ENCODE measurements around the gene FBXL7. TPM values are rescaled to one million over a fixed set of nuclear protein-coding genes. Genes with fewer than 3 reads are reported as not detected.

Gene FBXL7
- total RNA-seq, 1 donor from 2014 or later = 21.3 TPM

GRCh38 chr5:15584528-15584927 is 84.5 kb downstream of the FBXL7 start:
- no peak overlapping the region for H3K27ac Mint-ChIP-seq
- peaks cover 5% of the 10 kb centered on the region for H3K4me1 Mint-ChIP-seq (ENCODE audit: unreplicated experiment)
- no peak for DNase-seq (ENCODE audit: extremely low spot score, unreplicated experiment)
- TF ChIP-seq CTCF (conservative IDR thresholded peaks at IDR 0.05) = no peak
- H3K4me3 Mint-ChIP-seq = no peak overlapping the region
- peaks cover 17% of the 10 kb centered on the region for H3K9me3 Mint-ChIP-seq
- H3K36me3 Mint-ChIP-seq = peaks cover 21% of the 10 kb centered on the region
- H3K27me3 Mint-ChIP-seq = no peaks in the 10 kb centered on the region

DNA sequence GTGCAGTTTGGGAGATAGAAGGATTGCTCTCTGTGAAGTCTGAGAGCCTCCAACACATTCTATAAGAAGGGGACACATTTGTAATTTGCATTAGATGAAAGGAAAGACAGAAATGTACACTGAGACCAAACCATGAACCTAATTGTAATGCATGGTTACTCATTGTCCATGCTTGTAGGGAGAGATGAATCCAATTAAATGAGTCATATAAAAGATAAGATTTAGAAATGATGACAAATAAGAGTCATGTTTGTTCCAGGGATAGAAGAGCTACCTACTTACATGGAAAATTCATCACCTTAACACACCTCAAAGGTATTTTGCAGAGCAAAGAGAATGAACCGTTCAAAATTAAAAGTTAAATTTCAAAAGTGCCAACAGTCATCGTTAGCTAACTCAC is 85.1 kb downstream of the FBXL7 start:
- peaks cover 7% of the 10 kb centered on the region for H3K4me1 Mint-ChIP-seq (ENCODE audit: unreplicated experiment)
- peaks cover 24% of the 10 kb centered on the region for H3K36me3 Mint-ChIP-seq
- TF ChIP-seq CTCF (conservative IDR thresholded peaks at IDR 0.05) = no peak
- H3K9me3 Mint-ChIP-seq = peaks cover 17% of the 10 kb centered on the region
- no peak overlapping the region for H3K27ac Mint-ChIP-seq
- H3K27me3 Mint-ChIP-seq = no peaks in the 10 kb centered on the region
- no peak for DNase-seq (ENCODE audit: extremely low spot score, unreplicated experiment)
- no peak overlapping the region for H3K4me3 Mint-ChIP-seq

- peaks cover 30% of the 10 kb centered on the region for H3K36me3 Mint-ChIP-seq
- no peak for TF ChIP-seq CTCF (conservative IDR thresholded peaks at IDR 0.05)
- DNase-seq (ENCODE audit: extremely low spot score, unreplicated experiment) = no peak
- H3K27ac Mint-ChIP-seq = no peak overlapping the region
- H3K4me3 Mint-ChIP-seq = no peak overlapping the region
- no peaks in the 10 kb centered on the region for H3K27me3 Mint-ChIP-seq
- peaks cover 12% of the 10 kb centered on the region for H3K4me1 Mint-ChIP-seq (ENCODE audit: unreplicated experiment)
- peaks cover 22% of the 10 kb centered on the region for H3K9me3 Mint-ChIP-seq
Observed at GRCh38 chr5:15585841-15586591, 86.0 kb downstream of the FBXL7 start.

- no peaks in the 10 kb centered on the region for H3K27me3 Mint-ChIP-seq
Observed at GRCh38 chr5:15587916-15588315, 87.9 kb downstream of the FBXL7 start.

DNA sequence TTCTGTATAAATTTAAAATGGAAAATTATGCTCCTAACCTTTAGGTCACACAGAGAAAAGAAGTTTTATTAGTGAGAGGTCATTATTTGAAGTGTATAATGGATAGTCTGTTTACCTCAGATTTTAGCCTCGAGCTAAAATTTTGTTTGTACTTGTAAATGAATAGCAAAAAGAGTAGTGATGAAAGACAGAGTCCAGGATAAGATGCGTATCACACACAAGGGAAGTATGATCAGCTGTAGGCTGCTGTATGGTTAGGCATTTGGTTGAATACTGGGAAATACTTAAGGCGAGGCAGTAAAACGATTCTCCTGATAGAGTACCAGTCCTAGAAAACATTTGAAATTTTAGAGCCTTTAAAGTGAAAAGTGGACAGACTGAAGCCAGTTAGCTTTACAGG is 92.7 kb downstream of the FBXL7 start:
- H3K36me3 Mint-ChIP-seq = peaks cover 13% of the 10 kb centered on the region
- peaks cover 28% of the 10 kb centered on the region for H3K4me1 Mint-ChIP-seq (ENCODE audit: unreplicated experiment)
- no peak overlapping the region for H3K4me3 Mint-ChIP-seq
- no peaks in the 10 kb centered on the region for H3K27me3 Mint-ChIP-seq
- no peak for DNase-seq (ENCODE audit: extremely low spot score, unreplicated experiment)
- no peak overlapping the region for H3K27ac Mint-ChIP-seq
- TF ChIP-seq CTCF (conservative IDR thresholded peaks at IDR 0.05) = no peak
- H3K9me3 Mint-ChIP-seq = peaks cover 10% of the 10 kb centered on the region

More at GRCh38 chr5:15587916-15588315, 87.9 kb downstream of the FBXL7 start:
- Mint-ChIP-seq H3K27ac (no peak overlapping the region), H3K4me3 (no peak overlapping the region), H3K9me3 (peaks cover 16% of the 10 kb centered on the region), H3K36me3 (peaks cover 23% of the 10 kb centered on the region), H3K4me1 (ENCODE audit: unreplicated experiment) (peaks cover 12% of the 10 kb centered on the region)
- TF ChIP-seq CTCF (conservative IDR thresholded peaks at IDR 0.05) = no peak
- no peak for DNase-seq (ENCODE audit: extremely low spot score, unreplicated experiment)
